Panc1 (cell line): ENCODE data around the gene FAAP20. TPM values are rescaled to one million over a fixed set of nuclear protein-coding genes. Genes with fewer than 3 reads are reported as not detected.

Experiments
- ATAC-seq: fragments of 200-7000 bp; cut with Tn5 transposase; 2 replicates; pipeline ENCODE4 v1.9.1; 2020; ENCODE audit warnings: mild to moderate bottlenecking, moderate library complexity
- BruUV-seq: library from RNA; stranded (reverse); fragments of 400-500 nt; replicated peaks from 2 replicates; lab custom pipeline; 2021; lab: Mats Ljungman, UMichigan
- CTCF ChIA-PET: fragments of 300-600 bp; sonication (Branson Sonifier 250); formaldehyde crosslinking; loops from one replicate; lab custom pipeline; 2022; ENCODE audit warnings: antibody characterized with exemption; lab: Charles Lee
- POLR2A ChIA-PET: fragments of 300-600 bp; sonication (Branson Sonifier 250); formaldehyde crosslinking; loops from one replicate; lab custom pipeline; 2022; ENCODE audit warnings: antibody characterized with exemption; lab: Charles Lee
- DNase-seq: peaks from one replicate; pipeline ENCODE4 v3.0.0-alpha.2; 2010; ENCODE audit warnings: low read depth, low spot score
- H3K27ac ChIP-seq: 2 replicates; pipeline ENCODE4 v1.5.1; 2011; ENCODE audit warnings: mild to moderate bottlenecking, low read length, inconsistent platforms
- H3K27me3 ChIP-seq: fragments of 200-500 bp; sonication (Bioruptor generic); 2 replicates; pipeline ENCODE4 v1.6.0; 2014; ENCODE audit warnings: low read length, inconsistent platforms; ENCODE audit not compliant: control insufficient read depth, insufficient read depth
- H3K36me3 ChIP-seq: fragments of 200-500 bp; sonication (Bioruptor generic); 2 replicates; pipeline ENCODE4 v1.5.1; 2014; ENCODE audit warnings: inconsistent platforms, mild to moderate bottlenecking, low read length, moderate library complexity; ENCODE audit not compliant: control insufficient read depth, insufficient read depth
- H3K4me1 ChIP-seq: 2 replicates; pipeline ENCODE4 v1.5.1; 2011; ENCODE audit warnings: inconsistent platforms, mild to moderate bottlenecking, low read length, moderate library complexity; ENCODE audit not compliant: control insufficient read depth, insufficient read depth
- H3K4me3 ChIP-seq, 2 experiments: 2 replicates each; pipeline ENCODE4 v1.5.1; 2011 to 2012; ENCODE audit warnings: low read depth in 2 of 2, low read length in 2 of 2, mild to moderate bottlenecking in 2 of 2, inconsistent platforms in 1 of 2, moderate library complexity in 1 of 2
- H3K9me3 ChIP-seq: fragments of 200-500 bp; sonication (Bioruptor generic); 2 replicates; pipeline ENCODE4 v1.5.1; 2014; ENCODE audit warnings: low read depth, mild to moderate bottlenecking, inconsistent platforms, low read length, moderate library complexity; ENCODE audit not compliant: control insufficient read depth, insufficient read depth
- CTCF ChIP-seq: fragments of 450-650 bp; IDR thresholded peaks from 2 replicates; pipeline ENCODE4 v1.5.1; 2017; ENCODE audit warnings: mild to moderate bottlenecking
- POLR2AphosphoS5 ChIP-seq: IDR thresholded peaks from 2 replicates; pipeline ENCODE4 v1.6.1; 2012; ENCODE audit warnings: mild to moderate bottlenecking, low read depth, low read length, moderate library complexity
- REST ChIP-seq, 2 experiments: IDR thresholded peaks; 2 replicates each; pipeline ENCODE4 v1.6.1; 2011 to 2012; ENCODE audit warnings: low read depth in 2 of 2, control low read depth in 1 of 2, low read length in 1 of 2, mild to moderate bottlenecking in 1 of 2, moderate library complexity in 1 of 2; ENCODE audit not compliant: insufficient read depth in 1 of 2
- SIN3A ChIP-seq: IDR thresholded peaks from 2 replicates; pipeline ENCODE4 v1.6.1; 2012; ENCODE audit warnings: low read depth, mild to moderate bottlenecking, low read length, moderate library complexity, borderline replicate concordance; ENCODE audit not compliant: insufficient read depth
- TCF7L2 ChIP-seq: IDR thresholded peaks from 2 replicates; pipeline ENCODE4 v1.6.1; 2011; ENCODE audit warnings: mild to moderate bottlenecking, low read depth, low read length, inconsistent platforms
- in situ Hi-C: cut with HindIII; loops from 2 replicates; pipeline ENCODE4 v1.10.0; 2016; ENCODE audit warnings: low sequenced_read_pairs, low pct_unique_long_range_greater_than_20kb
- intact Hi-C: fragments of 100-400 bp; cut with micrococcal nuclease; formaldehyde crosslinking; loops from one replicate; pipeline ENCODE4 v1.10.0; 2022; ENCODE audit not compliant: unreplicated experiment
- total RNA-seq: library from RNA; stranded (reverse); gene quantifications from one replicate; pipeline ENCODE4 v1.2.1, GENCODE V29; 2021; ENCODE audit not compliant: unreplicated experiment

Gene FAAP20
- total RNA-seq, 1 experiment from 2014 or later, result 177 TPM

- Histone ChIP-seq H3K9me3 (no peaks in the 10 kb centered on the region), H3K27ac (no peak overlapping the region), H3K36me3 (no peaks in the 10 kb centered on the region), H3K27me3 (no peaks in the 10 kb centered on the region), H3K4me3 (no peak overlapping the region), H3K4me1 (no peaks in the 10 kb centered on the region)
- TF ChIP-seq SIN3A (no peak), TCF7L2 (no peak), REST (IDR thresholded peaks at IDR 0.05; ENCODE audit: insufficient read depth in 1 of 2, low read depth in 2 of 2, low read length in 1 of 2) (no peak), POLR2AphosphoS5 (no peak), CTCF (no peak)
- no peak for DNase-seq
- ATAC-seq, result no peak
- no TSS peak for BruUV-seq
- intact Hi-C loops, result no loop called here
- in situ Hi-C loops, result no loop called here
- ChIA-PET POLR2A (interaction anchor here (0.6 kb wide), 1 partner anchor 18 kb away, joined by 3 read pairs; no protein-coding TSS in a partner anchor), CTCF (no interaction called here)
These were observed 12.2 kb downstream of the FAAP20 start for GRCh38 chr1:2182376-2182775.

GRCh38 chr1:2181752-2182151 lies 12.8 kb downstream of the FAAP20 start:
- POLR2A ChIA-PET, result no interaction called here
- Histone ChIP-seq H3K36me3 (no peaks in the 10 kb centered on the region), H3K4me3 (no peak overlapping the region), H3K27ac (no peak overlapping the region), H3K4me1 (no peaks in the 10 kb centered on the region), H3K27me3 (no peaks in the 10 kb centered on the region), H3K9me3 (no peaks in the 10 kb centered on the region)
- no peak for DNase-seq
- BruUV-seq, result no TSS peak
- no peak for ATAC-seq
- in situ Hi-C loops, result no loop called here
- CTCF ChIA-PET, result no interaction called here
- intact Hi-C loops, result no loop called here
- TF ChIP-seq CTCF (no peak), TCF7L2 (no peak), SIN3A (no peak), REST (IDR thresholded peaks at IDR 0.05; ENCODE audit: insufficient read depth in 1 of 2, low read depth in 2 of 2, low read length in 1 of 2) (no peak), POLR2AphosphoS5 (no peak)
